Measurements from ENCODE around the gene MCM7. TPM values are rescaled to one million over a fixed set of nuclear protein-coding genes. Genes with fewer than 3 reads are reported as not detected.
"Not testable (repeated sequence)": the region's sequence is repeated elsewhere in the genome, so short reads cannot be mapped to it uniquely, and the experiment has no call there.

MCM7 gene
- total RNA-seq, 1 donor from 2014 or later, result 426 TPM

- Mint-ChIP-seq H3K4me3 (peak overlapping the region; percentile 34), H3K27me3 (ENCODE audit: low read depth) (peaks cover 13% of the 10 kb centered on the region), H3K9me3 (no peaks in the 10 kb centered on the region), H3K4me1 (peaks cover 24% of the 10 kb centered on the region), H3K36me3 (ENCODE audit: low read depth) (no peaks in the 10 kb centered on the region), H3K27ac (ENCODE audit: unreplicated experiment) (no peak overlapping the region)
- TF ChIP-seq CTCF (conservative IDR thresholded peaks at IDR 0.05), result peak; percentile 93
- DNase-seq (ENCODE audit: low read depth, low spot score), result peak; percentile 96
These were observed 29.6 kb upstream of the MCM7 start for GRCh38 chr7:100130608-100131453.

- not testable (repeated sequence) for H3K4me3 Mint-ChIP-seq; H3K9me3 Mint-ChIP-seq; H3K27ac Mint-ChIP-seq (ENCODE audit: unreplicated experiment); H3K36me3 Mint-ChIP-seq (ENCODE audit: low read depth); DNase-seq (ENCODE audit: low read depth, low spot score)
- peaks cover 24% of the 10 kb centered on the region for H3K4me1 Mint-ChIP-seq
- H3K27me3 Mint-ChIP-seq (ENCODE audit: low read depth), result peaks cover 13% of the 10 kb centered on the region
These were observed 29.0 kb upstream of the MCM7 start for GRCh38 chr7:100130220-100130607.

GRCh38 chr7:100128637-100128963 is 27.4 kb upstream of the MCM7 start:
- Mint-ChIP-seq H3K27me3 (ENCODE audit: low read depth) (peaks cover 13% of the 10 kb centered on the region), H3K4me1 (peaks cover 29% of the 10 kb centered on the region), H3K9me3 (no peaks in the 10 kb centered on the region), H3K36me3 (ENCODE audit: low read depth) (no peaks in the 10 kb centered on the region), H3K27ac (ENCODE audit: unreplicated experiment) (no peak overlapping the region), H3K4me3 (peak overlapping the region; percentile 88)
- no peak for DNase-seq (ENCODE audit: low read depth, low spot score)
- no peak for TF ChIP-seq CTCF (conservative IDR thresholded peaks at IDR 0.05)

GRCh38 chr7:100127866-100128636 is 26.9 kb upstream of the MCM7 start:
- no peaks in the 10 kb centered on the region for H3K9me3 Mint-ChIP-seq
- H3K27ac Mint-ChIP-seq (ENCODE audit: unreplicated experiment), result no peak overlapping the region
- DNase-seq (ENCODE audit: low read depth, low spot score), result peak; percentile 26
- H3K27me3 Mint-ChIP-seq (ENCODE audit: low read depth), result peaks cover 13% of the 10 kb centered on the region
- H3K36me3 Mint-ChIP-seq (ENCODE audit: low read depth), result no peaks in the 10 kb centered on the region
- H3K4me1 Mint-ChIP-seq, result peaks cover 29% of the 10 kb centered on the region
- no peak for TF ChIP-seq CTCF (conservative IDR thresholded peaks at IDR 0.05)
- peak overlapping the region; percentile 88 for H3K4me3 Mint-ChIP-seq

GRCh38 chr7:100126931-100127865 is 26.0 kb upstream of the MCM7 start, which contains the start of gene MBLAC1:
MBLAC1 (plus strand) TSS chr7:100126967; CDS start chr7:100127396, 429 bp downstream.
- peak; percentile 13 for TF ChIP-seq CTCF (conservative IDR thresholded peaks at IDR 0.05)
- no peaks in the 10 kb centered on the region for H3K36me3 Mint-ChIP-seq (ENCODE audit: low read depth)
- H3K9me3 Mint-ChIP-seq, result no peaks in the 10 kb centered on the region

More at GRCh38 chr7:100126931-100127865, 26.0 kb upstream of the MCM7 start, which contains the start of gene MBLAC1:
- Mint-ChIP-seq H3K27ac (ENCODE audit: unreplicated experiment) (peak within 1 kb of the TSS; percentile 100), H3K27me3 (ENCODE audit: low read depth) (peaks cover 13% of the 10 kb centered on the region), H3K4me3 (peak within 1 kb of the TSS; percentile 100), H3K4me1 (peaks cover 29% of the 10 kb centered on the region)
- peak; percentile 96 for DNase-seq (ENCODE audit: low read depth, low spot score)

Data from neural crest cell (in vitro differentiated cells).